GM18873 (cell line): ENCODE results near the gene ANTXRL.
"Not testable (repeated sequence)": the region's sequence is repeated elsewhere in the genome, so short reads cannot be mapped to it uniquely, and the experiment has no call there.

Experiments
- ATAC-seq: cut with Tn5 transposase; IDR thresholded peaks from one replicate; pipeline ENCODE4 v1.9.1; 2021; ENCODE audit warnings: mild to moderate bottlenecking, moderate library complexity, moderate number of reproducible peaks; ENCODE audit not compliant: unreplicated experiment, low FRiP score

Gene ANTXRL

GRCh38 chr10:46305079-46305818, 18.5 kb downstream of the ANTXRL start:
- ATAC-seq = no peak

GRCh38 chr10:46305986-46306385, 19.2 kb downstream of the ANTXRL start:
- no peak for ATAC-seq

GRCh38 chr10:46306516-46307184, 19.9 kb downstream of the ANTXRL start:
- ATAC-seq = no peak

- ATAC-seq = no peak
These were observed 20.7 kb downstream of the ANTXRL start for GRCh38 chr10:46307281-46308112.

GRCh38 chr10:46308113-46308415, 21.3 kb downstream of the ANTXRL start:
- no peak for ATAC-seq

GRCh38 chr10:46308666-46309450, 22.1 kb downstream of the ANTXRL start:
- no peak for ATAC-seq

- no peak for ATAC-seq
These were observed 22.8 kb downstream of the ANTXRL start for GRCh38 chr10:46309511-46310142.

GRCh38 chr10:46310143-46310514, 23.3 kb downstream of the ANTXRL start:
- no peak for ATAC-seq

GRCh38 chr10:46310851-46311250, 24.1 kb downstream of the ANTXRL start:
- no peak for ATAC-seq

GRCh38 chr10:46311501-46311951, 24.7 kb downstream of the ANTXRL start:
- no peak for ATAC-seq

- ATAC-seq = not testable (repeated sequence)
These were observed 25.2 kb downstream of the ANTXRL start for GRCh38 chr10:46311961-46312431.

GRCh38 chr10:46312953-46313352, 26.2 kb downstream of the ANTXRL start:
- no peak for ATAC-seq

GRCh38 chr10:46314071-46314470, 27.3 kb downstream of the ANTXRL start:
- ATAC-seq = no peak

- not testable (repeated sequence) for ATAC-seq
These were observed 28.5 kb downstream of the ANTXRL start for GRCh38 chr10:46315071-46315860.

- ATAC-seq = no peak
These were observed 30.6 kb downstream of the ANTXRL start for GRCh38 chr10:46317370-46317769.

GRCh38 chr10:46317889-46318288, 31.1 kb downstream of the ANTXRL start:
- no peak for ATAC-seq

GRCh38 chr10:46318799-46319198, 32.0 kb downstream of the ANTXRL start:
- ATAC-seq = no peak

GRCh38 chr10:46319389-46319788, 32.6 kb downstream of the ANTXRL start:
- ATAC-seq = no peak

GRCh38 chr10:46321770-46322169, 35.0 kb downstream of the ANTXRL start:
- ATAC-seq = no peak
